HG02981 (cell line): Measurements from ENCODE around the gene ABTB2.
A peak's percentile ranks its signal among the peaks of the same experiment; 100 is the strongest.

Source experiments
- ATAC-seq: cut with Tn5 transposase; IDR thresholded peaks from one replicate; pipeline ENCODE4 v1.9.1; 2021; ENCODE audit warnings: mild to moderate bottlenecking, moderate library complexity; ENCODE audit not compliant: unreplicated experiment

The ABTB2 gene

GRCh38 chr11:34176751-34177209 lies 181.0 kb downstream of the ABTB2 start:
- no peak for ATAC-seq

GRCh38 chr11:34175284-34176019 lies 182.4 kb downstream of the ABTB2 start:
- ATAC-seq = peak; percentile 42

GRCh38 chr11:34174412-34175041 lies 183.3 kb downstream of the ABTB2 start:
- peak; percentile 76 for ATAC-seq

- no peak for ATAC-seq
Observed at GRCh38 chr11:34173050-34173449, 184.8 kb downstream of the ABTB2 start.

GRCh38 chr11:34169686-34170085 lies 188.1 kb downstream of the ABTB2 start:
- no peak for ATAC-seq

GRCh38 chr11:34168642-34169420 lies 189.0 kb downstream of the ABTB2 start:
- no peak for ATAC-seq

- ATAC-seq = no peak
Observed at GRCh38 chr11:34167961-34168360, 189.8 kb downstream of the ABTB2 start.

- no peak for ATAC-seq
Observed at GRCh38 chr11:34166806-34167740, 190.7 kb downstream of the ABTB2 start.

GRCh38 chr11:34165786-34166555 lies 191.8 kb downstream of the ABTB2 start:
- no peak for ATAC-seq

GRCh38 chr11:34165121-34165520 lies 192.7 kb downstream of the ABTB2 start:
- no peak for ATAC-seq

- no peak for ATAC-seq
Observed at GRCh38 chr11:34162856-34163255, 195.0 kb downstream of the ABTB2 start.

- ATAC-seq = no peak
Observed at GRCh38 chr11:34162493-34162820, 195.4 kb downstream of the ABTB2 start.

- no peak for ATAC-seq
Observed at GRCh38 chr11:34161812-34162492, 195.9 kb downstream of the ABTB2 start.

- ATAC-seq = no peak
Observed at GRCh38 chr11:34161361-34161760, 196.4 kb downstream of the ABTB2 start.

- ATAC-seq = no peak
Observed at GRCh38 chr11:34160791-34161190, 197.0 kb downstream of the ABTB2 start.

GRCh38 chr11:34160049-34160721 lies 197.6 kb downstream of the ABTB2 start:
- no peak for ATAC-seq

- ATAC-seq = no peak
Observed at GRCh38 chr11:34158661-34159060, 199.1 kb downstream of the ABTB2 start.

GRCh38 chr11:34157163-34157562 lies 200.6 kb downstream of the ABTB2 start:
- ATAC-seq = no peak

- no peak for ATAC-seq
Observed at GRCh38 chr11:34155757-34156062, 202.1 kb downstream of the ABTB2 start.
